22Rv1 (cell line): ENCODE measurements around the gene KIAA0825.

Experiments
- ZFX ChIP-seq: fragments of 450-650 bp; IDR thresholded peaks from 2 replicates; pipeline ENCODE4 v1.6.1; 2017; ENCODE audit warnings: antibody characterized with exemption, borderline replicate concordance
- TF ChIP-seq, protein P1 (sequence below): fragments of 450-650 bp; IDR thresholded peaks from 2 replicates; pipeline ENCODE4 v1.5.1; 2017; ENCODE audit warnings: mild to moderate bottlenecking

DNA sequence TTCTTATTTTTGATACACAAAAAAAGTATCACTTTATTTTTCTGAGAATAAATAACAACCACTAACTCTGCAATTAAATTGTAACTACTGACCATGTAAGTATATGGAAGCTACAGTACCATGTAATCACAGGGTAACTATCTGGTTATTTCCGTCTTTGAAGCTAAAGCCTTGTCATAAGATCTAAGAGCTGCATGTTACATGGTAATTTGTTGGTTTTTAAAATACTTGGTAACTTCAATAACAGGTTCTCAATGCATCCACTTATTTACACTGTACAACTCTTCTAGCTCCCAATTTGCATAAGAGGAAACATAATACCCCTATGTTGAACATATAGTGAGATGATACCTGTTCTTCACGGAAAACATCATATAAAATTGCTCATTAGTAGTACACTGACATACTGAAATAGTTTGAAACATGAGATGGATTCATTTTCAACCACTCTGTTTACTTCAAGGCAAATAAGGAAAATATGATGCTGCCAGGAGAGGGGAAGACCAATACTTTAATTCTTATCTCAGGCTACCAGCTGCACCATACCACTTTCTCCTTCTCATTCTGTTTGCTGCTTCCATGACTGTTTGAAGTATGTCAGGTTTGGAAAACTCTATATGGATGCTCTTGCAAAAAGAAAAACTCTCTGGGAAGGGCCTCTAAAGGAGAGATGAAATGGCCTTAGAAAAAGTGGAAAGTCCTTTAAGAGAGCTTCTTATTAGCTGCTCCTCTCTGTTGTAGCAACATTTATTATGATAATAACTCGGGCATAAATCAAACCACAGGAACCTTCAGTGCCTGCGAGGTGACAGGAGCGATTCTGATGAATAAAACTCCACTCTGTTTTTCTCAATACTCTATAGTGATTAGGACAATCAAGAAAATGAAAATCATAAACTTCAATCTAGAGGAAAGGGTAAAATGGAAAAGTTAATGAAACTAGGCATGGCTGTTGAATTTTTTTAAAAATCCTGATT lies 150.2 kb downstream of the KIAA0825 start:
- TF ChIP-seq, protein P1, sequence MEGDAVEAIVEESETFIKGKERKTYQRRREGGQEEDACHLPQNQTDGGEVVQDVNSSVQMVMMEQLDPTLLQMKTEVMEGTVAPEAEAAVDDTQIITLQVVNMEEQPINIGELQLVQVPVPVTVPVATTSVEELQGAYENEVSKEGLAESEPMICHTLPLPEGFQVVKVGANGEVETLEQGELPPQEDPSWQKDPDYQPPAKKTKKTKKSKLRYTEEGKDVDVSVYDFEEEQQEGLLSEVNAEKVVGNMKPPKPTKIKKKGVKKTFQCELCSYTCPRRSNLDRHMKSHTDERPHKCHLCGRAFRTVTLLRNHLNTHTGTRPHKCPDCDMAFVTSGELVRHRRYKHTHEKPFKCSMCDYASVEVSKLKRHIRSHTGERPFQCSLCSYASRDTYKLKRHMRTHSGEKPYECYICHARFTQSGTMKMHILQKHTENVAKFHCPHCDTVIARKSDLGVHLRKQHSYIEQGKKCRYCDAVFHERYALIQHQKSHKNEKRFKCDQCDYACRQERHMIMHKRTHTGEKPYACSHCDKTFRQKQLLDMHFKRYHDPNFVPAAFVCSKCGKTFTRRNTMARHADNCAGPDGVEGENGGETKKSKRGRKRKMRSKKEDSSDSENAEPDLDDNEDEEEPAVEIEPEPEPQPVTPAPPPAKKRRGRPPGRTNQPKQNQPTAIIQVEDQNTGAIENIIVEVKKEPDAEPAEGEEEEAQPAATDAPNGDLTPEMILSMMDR = no peak
- no peak for TF ChIP-seq ZFX
